Esophagus (tissue), 2 donors: ENCODE data around the gene KCNQ1OT1. TPM values are rescaled to one million over a fixed set of nuclear protein-coding genes. Genes with fewer than 3 reads are reported as not detected.

ENCODE experiments used
- H3K27ac ChIP-seq, 2 donors: one replicate each; pipeline ENCODE4 v1.5.1; 2013; ENCODE audit warnings: low read depth in 2 of 2, mild to moderate bottlenecking in 2 of 2, inconsistent platforms in 1 of 2, low read length in 1 of 2, moderate library complexity in 1 of 2
- H3K27me3 ChIP-seq, 2 donors: one replicate each; pipeline ENCODE4 v1.6.1; 2013; ENCODE audit warnings: low read length in 2 of 2, control low read depth in 1 of 2, mild to moderate bottlenecking in 1 of 2; ENCODE audit not compliant: insufficient read depth in 2 of 2, control insufficient read depth in 1 of 2
- H3K36me3 ChIP-seq, 2 donors: one replicate each; pipeline ENCODE4 v1.6.1; 2013; ENCODE audit warnings: low read length in 1 of 2; ENCODE audit not compliant: control insufficient read depth in 2 of 2, insufficient read depth in 2 of 2
- H3K4me1 ChIP-seq, 2 donors: one replicate each; pipeline ENCODE4 v1.6.1; 2013; ENCODE audit warnings: low read length in 1 of 2; ENCODE audit not compliant: control insufficient read depth in 2 of 2, insufficient read depth in 2 of 2
- H3K4me3 ChIP-seq, 2 donors: one replicate each; pipeline ENCODE4 v1.5.1; 2013; ENCODE audit warnings: low read length in 2 of 2, mild to moderate bottlenecking in 2 of 2, low read depth in 1 of 2, moderate library complexity in 1 of 2
- H3K9me3 ChIP-seq, 2 donors: one replicate each; pipeline ENCODE4 v1.6.1; 2013; ENCODE audit warnings: mild to moderate bottlenecking in 2 of 2, low read depth in 1 of 2, low read length in 1 of 2, moderate library complexity in 1 of 2; ENCODE audit not compliant: control insufficient read depth in 2 of 2, insufficient read depth in 1 of 2
- WGBS, 2 donors: extraction: QIAGEN DNeasy Blood & Tissue Kit; methylation state at CpG; one replicate each; pipeline ENCODE4 v1.1.7; 2013; 5-methylcytosine and 5-hydroxymethylcytosine counted together
- polyA plus RNA-seq, 2 donors: library from polyadenylated mRNA; stranded (reverse); fragments of 200-250 nt; gene quantifications; one replicate each; pipeline ENCODE4 v1.2.3, GENCODE V29; 2013
- donor health status: healthy with polysubstance abuse.
- donor health status: Bipolar disorder and iron deficiency.

Gene KCNQ1OT1
- polyA plus RNA-seq, 2 donors: 0.04 to 0.51 TPM

DNA sequence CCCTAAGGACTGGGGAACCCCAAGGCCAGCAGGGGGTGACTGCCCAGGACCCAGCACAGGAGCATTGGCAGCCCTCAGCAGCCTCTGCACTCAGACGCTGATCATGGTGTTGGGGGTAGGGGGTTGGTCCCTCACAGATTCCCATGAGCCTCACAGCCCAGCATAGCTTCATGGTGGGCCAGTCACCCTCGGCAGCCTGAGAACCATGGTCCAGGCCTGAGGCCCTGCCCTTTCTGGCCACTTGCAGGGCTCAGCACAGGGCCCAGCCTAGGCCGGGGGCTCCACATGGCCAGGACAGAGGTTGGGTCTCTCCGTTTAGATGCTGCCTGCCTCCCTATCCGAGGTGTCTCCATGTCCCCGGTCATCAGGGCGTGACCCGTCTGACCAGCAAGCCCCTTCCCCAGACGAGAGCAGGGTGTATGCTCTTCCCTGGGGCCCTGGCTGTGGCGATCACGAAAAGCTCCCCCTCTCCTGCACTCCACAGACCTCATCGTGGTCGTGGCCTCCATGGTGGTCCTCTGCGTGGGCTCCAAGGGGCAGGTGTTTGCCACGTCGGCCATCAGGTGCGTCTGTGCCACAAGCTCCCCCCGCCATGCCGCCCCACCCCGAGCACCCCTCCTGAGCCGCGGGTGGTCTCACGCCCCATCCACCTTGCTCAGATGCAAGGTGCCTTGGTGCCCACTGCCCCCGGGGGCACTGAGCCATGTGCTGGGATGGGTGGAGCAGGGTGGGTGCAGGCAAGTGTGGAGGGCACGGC, 128.8 kb downstream of the KCNQ1OT1 start:
- Histone ChIP-seq H3K27me3 (no peaks in the 10 kb centered on the region), H3K27ac (no peak overlapping the region), H3K4me3 (no peak overlapping the region), H3K9me3 (peaks cover 0 to 2% of the 10 kb centered on the region in 2 donors), H3K4me1 (peaks cover 0 to 6% of the 10 kb centered on the region in 2 donors), H3K36me3 (no peaks in the 10 kb centered on the region)
- WGBS, 2 donors: 93 to 95% methylated on average over 21 to 25 of the region's 25 CpGs

DNA sequence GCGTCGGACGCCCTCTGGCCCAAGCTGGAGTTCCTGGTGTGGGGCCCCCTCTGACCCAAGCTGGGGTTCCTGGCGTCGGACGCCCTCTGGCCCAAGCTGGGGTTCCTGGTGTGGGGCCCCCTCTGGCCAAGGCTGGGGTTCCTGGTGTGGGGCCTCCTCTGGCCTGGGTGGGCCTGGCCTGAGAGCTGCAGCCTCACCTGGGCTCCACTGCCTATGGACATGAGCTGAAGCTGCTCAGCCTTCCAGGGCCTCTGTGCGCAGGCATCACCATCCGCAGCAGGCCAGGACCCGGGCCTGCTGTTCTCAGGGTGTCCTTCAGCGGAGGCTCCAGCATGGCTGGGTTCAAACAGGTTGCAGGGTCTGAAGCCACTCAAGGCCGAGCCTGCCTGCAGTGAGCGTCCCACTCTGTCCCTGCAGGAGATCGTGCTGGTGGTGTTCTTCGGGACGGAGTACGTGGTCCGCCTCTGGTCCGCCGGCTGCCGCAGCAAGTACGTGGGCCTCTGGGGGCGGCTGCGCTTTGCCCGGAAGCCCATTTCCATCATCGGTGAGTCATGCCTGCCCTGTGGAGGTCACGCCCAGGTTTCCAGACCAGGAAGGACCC, 129.5 kb downstream of the KCNQ1OT1 start:
- 97 to 99% methylated on average over 25 to 26 of the region's 26 CpGs for WGBS, 2 donors
- Histone ChIP-seq H3K27ac (no peak overlapping the region), H3K9me3 (peaks cover 0 to 2% of the 10 kb centered on the region in 2 donors), H3K4me3 (no peak overlapping the region), H3K36me3 (no peaks in the 10 kb centered on the region), H3K4me1 (peaks cover 0 to 6% of the 10 kb centered on the region in 2 donors), H3K27me3 (no peaks in the 10 kb centered on the region)

DNA sequence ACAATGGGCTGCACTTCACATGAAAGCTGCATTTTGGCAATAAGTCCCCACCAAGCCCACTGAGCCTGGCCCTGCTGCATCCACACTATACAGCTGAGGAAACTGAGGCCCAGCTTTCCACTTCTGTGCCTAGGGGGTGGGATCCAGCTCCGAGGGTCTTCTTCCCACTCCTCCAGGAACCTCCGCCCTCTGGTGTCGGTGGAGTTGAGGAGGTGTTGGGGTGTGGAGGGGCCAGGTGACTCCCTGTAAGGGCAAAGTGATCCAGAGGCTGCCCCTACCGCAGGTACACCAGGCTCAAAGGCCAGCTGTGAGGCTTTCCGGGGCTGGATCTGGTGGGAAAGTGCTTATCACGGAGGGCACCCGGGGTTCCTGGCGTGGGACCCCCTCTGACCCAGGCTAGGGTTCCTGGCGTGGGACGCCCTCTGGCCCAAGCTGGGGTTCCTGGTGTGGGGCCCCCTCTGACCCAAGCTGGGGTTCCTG, 130.0 kb downstream of the KCNQ1OT1 start:
- Histone ChIP-seq H3K27ac (no peak overlapping the region), H3K9me3 (peaks cover 0 to 2% of the 10 kb centered on the region in 2 donors), H3K36me3 (no peaks in the 10 kb centered on the region), H3K4me1 (peaks cover 0 to 4% of the 10 kb centered on the region in 2 donors), H3K4me3 (no peak overlapping the region), H3K27me3 (no peaks in the 10 kb centered on the region)
- WGBS, 2 donors: 95 to 96% methylated on average over 10 of the region's 10 CpGs

DNA sequence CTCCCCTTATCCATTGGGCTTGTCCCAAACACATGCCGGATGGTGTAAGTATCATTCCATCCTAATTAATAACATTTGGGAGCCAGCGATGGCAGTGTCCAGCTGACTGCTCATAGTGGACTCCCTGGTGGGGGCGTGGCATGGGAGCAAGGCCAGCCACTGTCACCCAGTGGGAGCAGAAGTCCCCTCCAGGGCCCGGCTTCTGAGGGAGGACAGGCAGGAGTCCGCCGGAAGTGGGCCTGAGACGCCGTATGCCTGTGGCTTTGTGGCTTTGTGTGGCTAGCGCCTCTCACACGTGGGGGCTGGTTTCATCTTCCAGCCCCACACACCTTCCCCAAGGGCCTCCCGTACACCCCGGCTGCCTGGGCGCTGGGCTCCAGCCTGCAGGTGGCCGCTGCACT, 130.5 kb downstream of the KCNQ1OT1 start:
- 78 to 80% methylated on average over 14 of the region's 14 CpGs for WGBS, 2 donors
- Histone ChIP-seq H3K27me3 (no peaks in the 10 kb centered on the region), H3K36me3 (no peaks in the 10 kb centered on the region)

GRCh38 chr11:2567026-2567671, 132.6 kb downstream of the KCNQ1OT1 start:
- Histone ChIP-seq H3K4me1 (no peaks in the 10 kb centered on the region), H3K36me3 (no peaks in the 10 kb centered on the region), H3K27ac (no peak overlapping the region), H3K4me3 (no peak overlapping the region), H3K27me3 (no peaks in the 10 kb centered on the region), H3K9me3 (no peaks in the 10 kb centered on the region)
- 82 to 91% methylated on average over 5 of the region's 5 CpGs for WGBS, 2 donors

More for the DNA sequence above, 130.5 kb downstream of the KCNQ1OT1 start:
- H3K4me3 ChIP-seq: no peak overlapping the region
- peaks cover 0 to 2% of the 10 kb centered on the region in 2 donors for H3K9me3 ChIP-seq
- no peaks in the 10 kb centered on the region for H3K4me1 ChIP-seq
- H3K27ac ChIP-seq: no peak overlapping the region

GRCh38 chr11:2566223-2567025, 133.4 kb downstream of the KCNQ1OT1 start:
- 87 to 90% methylated on average over 16 of the region's 16 CpGs for WGBS, 2 donors
- Histone ChIP-seq H3K4me3 (no peak overlapping the region), H3K27ac (no peak overlapping the region), H3K36me3 (no peaks in the 10 kb centered on the region), H3K9me3 (no peaks in the 10 kb centered on the region), H3K4me1 (no peaks in the 10 kb centered on the region), H3K27me3 (no peaks in the 10 kb centered on the region)

DNA sequence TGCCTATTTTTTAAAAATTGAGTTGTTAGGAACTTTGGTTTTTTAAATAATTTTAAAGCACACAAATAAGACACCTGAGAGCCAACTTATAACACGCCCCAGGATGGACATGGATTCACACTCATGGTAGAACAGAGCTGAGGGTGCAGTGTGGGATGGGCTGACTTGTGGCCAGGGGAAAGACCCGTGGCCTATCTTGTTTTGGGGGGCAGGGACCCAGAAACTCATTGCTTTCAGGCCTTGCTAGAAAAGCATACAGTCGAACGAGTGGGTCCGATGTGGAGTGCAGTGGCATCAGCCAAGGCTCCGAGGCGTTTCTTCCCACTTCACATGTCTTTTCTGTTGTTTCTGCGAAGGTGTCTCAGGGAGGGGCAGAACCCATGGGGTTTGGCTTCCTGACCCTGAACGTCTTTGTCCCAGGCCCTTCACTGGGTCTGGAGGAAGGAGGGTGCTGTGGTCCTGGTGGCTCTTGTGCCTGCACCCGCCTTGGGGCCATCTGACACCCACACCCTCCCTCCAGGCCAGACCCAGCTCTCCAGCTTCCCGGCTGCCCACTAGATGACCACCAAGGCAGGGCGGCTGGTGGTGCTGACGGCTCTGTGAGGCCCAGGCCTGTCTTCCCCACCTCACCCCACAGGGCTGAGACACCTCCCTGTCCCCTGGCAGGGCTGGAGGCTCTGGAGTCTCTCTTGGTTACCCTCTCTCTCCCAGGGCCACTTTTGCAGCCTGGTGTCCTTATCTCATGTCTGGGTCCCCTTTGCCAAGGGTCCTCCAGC, 134.2 kb downstream of the KCNQ1OT1 start:
- WGBS, 2 donors: 90% methylated on average over 13 of the region's 13 CpGs
- H3K9me3 ChIP-seq: no peaks in the 10 kb centered on the region
- H3K4me1 ChIP-seq: no peaks in the 10 kb centered on the region
- H3K27ac ChIP-seq: no peak overlapping the region
- no peaks in the 10 kb centered on the region for H3K36me3 ChIP-seq
- no peaks in the 10 kb centered on the region for H3K27me3 ChIP-seq
- no peak overlapping the region for H3K4me3 ChIP-seq

GRCh38 chr11:2564588-2565425, 135.0 kb downstream of the KCNQ1OT1 start:
- Histone ChIP-seq H3K4me1 (no peaks in the 10 kb centered on the region), H3K9me3 (no peaks in the 10 kb centered on the region), H3K36me3 (no peaks in the 10 kb centered on the region), H3K27ac (no peak overlapping the region), H3K4me3 (no peak overlapping the region), H3K27me3 (no peaks in the 10 kb centered on the region)
- 86 to 87% methylated on average over 16 of the region's 16 CpGs for WGBS, 2 donors
